Stomach (tissue), 9 donors: ENCODE results near the gene IYD. TPM values are rescaled to one million over a fixed set of nuclear protein-coding genes. Genes with fewer than 3 reads are reported as not detected.
A peak's percentile ranks its signal among the peaks of the same experiment; 100 is the strongest.

Experiments used
- DNase-seq, 2 donors: peaks; one replicate each; pipeline versions ENCODE4 v3.0.0 to v3.0.0-alpha.2; 2013 to 2019
- H3K27ac ChIP-seq, 5 donors: fragments of 200-600 bp in 4 of 5; sonication (generic) in 4 of 5; one replicate each; pipeline ENCODE4 v1.5.1; 2013 to 2019; ENCODE audit warnings: mild to moderate bottlenecking in 1 of 5, moderate library complexity in 1 of 5
- H3K27me3 ChIP-seq, 3 donors: fragments of 200-600 bp; sonication (generic); one replicate each; pipeline ENCODE4 v1.5.1; 2017 to 2019; ENCODE audit warnings: mixed run types in 1 of 3
- H3K36me3 ChIP-seq, 4 donors: fragments of 200-600 bp; sonication (generic); 1 replicate in 3 of 4; 2 replicates in 1 of 4; pipeline ENCODE4 v1.5.1; 2016 to 2019
- H3K4me1 ChIP-seq, 4 donors: fragments of 200-600 bp; sonication (generic); one replicate each; pipeline ENCODE4 v1.5.1; 2016 to 2019
- H3K4me3 ChIP-seq, 4 donors: fragments of 200-600 bp; sonication (generic) in 3 of 4; one replicate each; pipeline ENCODE4 v1.5.1; 2016 to 2019; ENCODE audit warnings: mild to moderate bottlenecking in 1 of 4
- H3K9me3 ChIP-seq, 4 donors: fragments of 200-600 bp; sonication (generic); one replicate each; pipeline ENCODE4 v1.5.1; 2016 to 2019
- CTCF ChIP-seq, 7 experiments: fragments of 450-650 bp in 4 of 7; fragments of 200-600 bp in 3 of 7; sonication (generic) in 3 of 7; IDR thresholded peaks; one replicate each; pipeline ENCODE4 v1.5.1; 2016 to 2019; ENCODE audit warnings: antibody characterized with exemption in 7 of 7, control low read depth in 2 of 7, mild to moderate bottlenecking in 1 of 7
- EP300 ChIP-seq: sonication (generic); formaldehyde crosslinking; IDR thresholded peaks from one replicate; pipeline ENCODE4 v1.6.1; 2017; ENCODE audit warnings: antibody characterized with exemption
- POLR2A ChIP-seq, 4 donors: fragments of 450-650 bp; IDR thresholded peaks; one replicate each; pipeline ENCODE4 v1.6.1; 2016; ENCODE audit warnings: antibody characterized with exemption in 4 of 4, control low read depth in 2 of 4, mild to moderate bottlenecking in 1 of 4, moderate library complexity in 1 of 4
- POLR2AphosphoS5 ChIP-seq, 3 donors: sonication (generic); formaldehyde crosslinking; IDR thresholded peaks; one replicate each; pipeline ENCODE4 v1.6.1; 2016; ENCODE audit warnings: antibody characterized with exemption in 3 of 3
- WGBS, 5 donors: extraction: QIAGEN DNeasy Blood & Tissue Kit in 3 of 5; methylation state at CpG; one replicate each; pipeline versions ENCODE4 v1.1.5 to v1.1.7; 2013 to 2018; 5-methylcytosine and 5-hydroxymethylcytosine counted together
- intact Hi-C: fragments of 100-400 bp; cut with DNase I; formaldehyde crosslinking; loops from one replicate; pipeline ENCODE4 v1.15.1; 2023; ENCODE audit warnings: low total_unique reads
- polyA plus RNA-seq, 3 donors: library from polyadenylated mRNA; stranded (reverse); fragments of 200-250 nt; gene quantifications; one replicate each; pipeline ENCODE4 v1.2.3, GENCODE V29; 2013
- total RNA-seq, 5 donors: library from RNA; depleted of rRNA; stranded (reverse); fragments of >200 nt; gene quantifications; one replicate each; pipeline versions ENCODE4 v1.1.0 to v1.2.3, GENCODE V29; 2014 to 2016
- donor health status: healthy with polysubstance abuse.
- donor health status: Bipolar disorder and iron deficiency.
- donor health status: healthy.

The IYD gene
- total and polyA plus RNA-seq, 8 donors: 0.45 to 3.5 (median 0.75) TPM; not detected in 1

- H3K36me3 ChIP-seq: no peaks in the 10 kb centered on the region
- no peak for DNase-seq
- H3K9me3 ChIP-seq: no peaks in the 10 kb centered on the region
- H3K27me3 ChIP-seq: peaks cover 0 to 5% (median 0%) of the 10 kb centered on the region in 3 donors
- intact Hi-C loops: loop anchor here (10.0 kb wide), 1 partner anchor 307 kb away; no protein-coding TSS in a partner anchor
- TF ChIP-seq EP300 (no peak), POLR2AphosphoS5 (IDR thresholded peaks at IDR 0.05) (no peak), CTCF (IDR thresholded peaks at IDR 0.05) (no peak), POLR2A (IDR thresholded peaks at IDR 0.05) (no peak)
- H3K4me1 ChIP-seq: no peaks in the 10 kb centered on the region
- 73 to 82% (median 75%) methylated on average over 4 of the region's 4 CpGs for WGBS, 5 donors
- no peak overlapping the region for H3K4me3 ChIP-seq
- no peak overlapping the region for H3K27ac ChIP-seq
Measured at GRCh38 chr6:150391414-150391813, 22.6 kb downstream of the IYD start.

GRCh38 chr6:150391890-150392289 lies 23.1 kb downstream of the IYD start:
- peaks cover 0 to 5% (median 0%) of the 10 kb centered on the region in 3 donors for H3K27me3 ChIP-seq
- H3K4me1 ChIP-seq: no peaks in the 10 kb centered on the region
- TF ChIP-seq POLR2AphosphoS5 (IDR thresholded peaks at IDR 0.05) (no peak), POLR2A (IDR thresholded peaks at IDR 0.05) (no peak), EP300 (no peak), CTCF (IDR thresholded peaks at IDR 0.05) (no peak)
- no peak overlapping the region for H3K4me3 ChIP-seq
- 64 to 73% (median 70%) methylated on average over 3 of the region's 3 CpGs for WGBS, 5 donors
- no peak for DNase-seq
- H3K27ac ChIP-seq: peak overlapping the region in 2 of 5 donors; percentile 18 to 79
- intact Hi-C loops: loop anchor here (10.0 kb wide), 1 partner anchor 307 kb away; no protein-coding TSS in a partner anchor
- H3K9me3 ChIP-seq: no peaks in the 10 kb centered on the region
- no peaks in the 10 kb centered on the region for H3K36me3 ChIP-seq

- WGBS, 5 donors: 67 to 76% (median 74%) methylated on average over 12 of the region's 12 CpGs
- intact Hi-C loops: loop anchor here (10.0 kb wide), 1 partner anchor 308 kb away; no protein-coding TSS in a partner anchor
- H3K36me3 ChIP-seq: no peaks in the 10 kb centered on the region
Measured at GRCh38 chr6:150392452-150393220, 23.8 kb downstream of the IYD start.

More at GRCh38 chr6:150392452-150393220, 23.8 kb downstream of the IYD start:
- Histone ChIP-seq H3K4me1 (no peaks in the 10 kb centered on the region), H3K27ac (peak overlapping the region in 2 of 5 donors; percentile 18 to 79), H3K9me3 (no peaks in the 10 kb centered on the region), H3K4me3 (no peak overlapping the region), H3K27me3 (peaks cover 0 to 5% (median 0%) of the 10 kb centered on the region in 3 donors)
- TF ChIP-seq POLR2A (IDR thresholded peaks at IDR 0.05): no peak
- TF ChIP-seq POLR2AphosphoS5 (IDR thresholded peaks at IDR 0.05): no peak
- TF ChIP-seq EP300: no peak
- no peak for TF ChIP-seq CTCF (IDR thresholded peaks at IDR 0.05)
- DNase-seq: peak in 1 of 2 donors; percentile 32
